ENCODE results near the gene PIEZO2.

Gene PIEZO2

GRCh38 chr18:10752382-10752781 lies 397.0 kb downstream of the PIEZO2 start:
- no peak overlapping the region for H4K12ac ChIP-seq (ENCODE audit: low read depth, low read length)
- WGBS (ENCODE audit: extremely low coverage, insufficient coverage, insufficient read length), result no CpG with 5 or more reads among the region's 8 CpGs
- no peak for DNase-seq

DNA sequence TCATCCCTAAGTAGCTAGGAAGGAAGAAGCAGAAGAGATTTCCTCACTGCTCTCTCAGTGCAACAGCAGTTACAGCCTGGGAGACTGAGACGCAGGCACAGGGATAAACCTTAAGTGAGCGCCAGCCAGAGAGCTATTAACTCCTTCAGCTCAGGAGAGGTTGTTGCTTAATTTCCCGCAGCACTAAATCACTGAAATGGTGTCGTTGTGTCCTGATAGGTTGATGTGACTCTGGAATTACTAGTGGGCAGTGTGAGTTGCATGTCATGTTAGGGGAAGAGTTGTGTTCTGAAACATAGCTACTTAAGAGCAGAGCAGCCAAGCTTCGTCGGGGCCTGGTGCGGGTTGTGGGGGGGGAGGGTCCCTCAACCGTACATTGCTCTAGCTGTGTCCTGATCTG lies 397.7 kb downstream of the PIEZO2 start:
- Histone ChIP-seq H3K27ac (ENCODE audit: low read depth, low read length) (no peak overlapping the region), H3K18ac (ENCODE audit: low read length) (no peak overlapping the region), H3K4me1 (ENCODE audit: control insufficient read depth in 1 of 2, insufficient read depth in 2 of 2, low read length in 2 of 2) (no peaks in the 10 kb centered on the region), H4K91ac (ENCODE audit: low read depth, low read length) (no peak overlapping the region), H3K9ac (ENCODE audit: low read length) (no peak overlapping the region), H3K4me2 (ENCODE audit: low read length) (no peak overlapping the region), H3K36me3 (ENCODE audit: control insufficient read depth in 1 of 2, insufficient read depth in 2 of 2, low read length in 2 of 2) (no peaks in the 10 kb centered on the region), H2BK12ac (ENCODE audit: low read length) (no peak overlapping the region), H2BK120ac (ENCODE audit: insufficient read depth, low read length, poor library complexity) (no peak overlapping the region), H3K23ac (ENCODE audit: low read length) (no peak overlapping the region), H2AK5ac (ENCODE audit: low read length) (no peak overlapping the region), H3K79me2 (ENCODE audit: control insufficient read depth, insufficient read depth, low read length, poor library complexity) (no peaks in the 10 kb centered on the region), H3K4ac (ENCODE audit: low read depth, low read length) (no peak overlapping the region), H3K4me3 (ENCODE audit: low read depth, low read length) (no peak overlapping the region), H2BK5ac (ENCODE audit: low read depth, low read length, poor library complexity) (no peak overlapping the region), H3K79me1 (ENCODE audit: low read length) (no peaks in the 10 kb centered on the region), H3K9me3 (ENCODE audit: insufficient read depth, low read depth, low read length) (no peaks in the 10 kb centered on the region), H4K12ac (ENCODE audit: low read depth, low read length) (no peak overlapping the region), H4K8ac (ENCODE audit: low read depth, low read length) (no peak overlapping the region), H3K14ac (ENCODE audit: low read length) (no peak overlapping the region), H2AFZ (ENCODE audit: insufficient read depth, low read length, poor library complexity) (no peak overlapping the region), H3K27me3 (ENCODE audit: insufficient read depth, low read length) (no peaks in the 10 kb centered on the region)
- no CpG with 5 or more reads among the region's 8 CpGs for WGBS (ENCODE audit: extremely low coverage, insufficient coverage, insufficient read length)
- no peak for DNase-seq

More at GRCh38 chr18:10752382-10752781, 397.0 kb downstream of the PIEZO2 start:
- Histone ChIP-seq H3K27ac (ENCODE audit: low read depth, low read length) (no peak overlapping the region), H3K4me3 (ENCODE audit: low read depth, low read length) (no peak overlapping the region), H2BK5ac (ENCODE audit: low read depth, low read length, poor library complexity) (no peak overlapping the region), H3K4me1 (ENCODE audit: control insufficient read depth in 1 of 2, insufficient read depth in 2 of 2, low read length in 2 of 2) (no peaks in the 10 kb centered on the region), H3K23ac (ENCODE audit: low read length) (no peak overlapping the region), H4K8ac (ENCODE audit: low read depth, low read length) (no peak overlapping the region), H3K14ac (ENCODE audit: low read length) (no peak overlapping the region), H2BK12ac (ENCODE audit: low read length) (no peak overlapping the region), H2AK5ac (ENCODE audit: low read length) (no peak overlapping the region), H3K79me1 (ENCODE audit: low read length) (no peaks in the 10 kb centered on the region), H3K4me2 (ENCODE audit: low read length) (no peak overlapping the region), H3K18ac (ENCODE audit: low read length) (no peak overlapping the region), H2BK120ac (ENCODE audit: insufficient read depth, low read length, poor library complexity) (no peak overlapping the region), H3K27me3 (ENCODE audit: insufficient read depth, low read length) (no peaks in the 10 kb centered on the region), H3K9me3 (ENCODE audit: insufficient read depth, low read depth, low read length) (no peaks in the 10 kb centered on the region), H3K79me2 (ENCODE audit: control insufficient read depth, insufficient read depth, low read length, poor library complexity) (no peaks in the 10 kb centered on the region), H4K91ac (ENCODE audit: low read depth, low read length) (no peak overlapping the region), H3K4ac (ENCODE audit: low read depth, low read length) (no peak overlapping the region), H3K9ac (ENCODE audit: low read length) (no peak overlapping the region), H3K36me3 (ENCODE audit: control insufficient read depth in 1 of 2, insufficient read depth in 2 of 2, low read length in 2 of 2) (no peaks in the 10 kb centered on the region), H2AFZ (ENCODE audit: insufficient read depth, low read length, poor library complexity) (no peak overlapping the region)

- H3K79me2 ChIP-seq (ENCODE audit: control insufficient read depth, insufficient read depth, low read length, poor library complexity), result no peaks in the 10 kb centered on the region
- no peak overlapping the region for H3K9ac ChIP-seq (ENCODE audit: low read length)
- H3K14ac ChIP-seq (ENCODE audit: low read length), result no peak overlapping the region
- no peaks in the 10 kb centered on the region for H3K36me3 ChIP-seq (ENCODE audit: control insufficient read depth in 1 of 2, insufficient read depth in 2 of 2, low read length in 2 of 2)
- no peak overlapping the region for H2AFZ ChIP-seq (ENCODE audit: insufficient read depth, low read length, poor library complexity)
- no peak overlapping the region for H3K27ac ChIP-seq (ENCODE audit: low read depth, low read length)
- H3K27me3 ChIP-seq (ENCODE audit: insufficient read depth, low read length), result no peaks in the 10 kb centered on the region
- H3K4ac ChIP-seq (ENCODE audit: low read depth, low read length), result no peak overlapping the region
- DNase-seq, result no peak
- H2BK120ac ChIP-seq (ENCODE audit: insufficient read depth, low read length, poor library complexity), result no peak overlapping the region
- no peak overlapping the region for H3K23ac ChIP-seq (ENCODE audit: low read length)
- no peaks in the 10 kb centered on the region for H3K4me1 ChIP-seq (ENCODE audit: control insufficient read depth in 1 of 2, insufficient read depth in 2 of 2, low read length in 2 of 2)
- H2BK12ac ChIP-seq (ENCODE audit: low read length), result no peak overlapping the region
- no CpG with 5 or more reads among the region's 5 CpGs for WGBS (ENCODE audit: extremely low coverage, insufficient coverage, insufficient read length)
- no peak overlapping the region for H3K4me3 ChIP-seq (ENCODE audit: low read depth, low read length)
- no peak overlapping the region for H2BK5ac ChIP-seq (ENCODE audit: low read depth, low read length, poor library complexity)
- no peak overlapping the region for H3K18ac ChIP-seq (ENCODE audit: low read length)
- no peak overlapping the region for H3K4me2 ChIP-seq (ENCODE audit: low read length)
- no peak overlapping the region for H4K91ac ChIP-seq (ENCODE audit: low read depth, low read length)
- no peak overlapping the region for H4K8ac ChIP-seq (ENCODE audit: low read depth, low read length)
- H3K79me1 ChIP-seq (ENCODE audit: low read length), result no peaks in the 10 kb centered on the region
- H4K12ac ChIP-seq (ENCODE audit: low read depth, low read length), result no peak overlapping the region
- no peaks in the 10 kb centered on the region for H3K9me3 ChIP-seq (ENCODE audit: insufficient read depth, low read depth, low read length)
- H2AK5ac ChIP-seq (ENCODE audit: low read length), result no peak overlapping the region
These were observed 399.0 kb downstream of the PIEZO2 start for GRCh38 chr18:10750191-10751035.

- H3K18ac ChIP-seq (ENCODE audit: low read length), result no peak overlapping the region
- no peak overlapping the region for H3K14ac ChIP-seq (ENCODE audit: low read length)
- no peak overlapping the region for H4K91ac ChIP-seq (ENCODE audit: low read depth, low read length)
- no CpG with 5 or more reads among the region's 1 CpG for WGBS (ENCODE audit: extremely low coverage, insufficient coverage, insufficient read length)
- no peak overlapping the region for H3K27ac ChIP-seq (ENCODE audit: low read depth, low read length)
- no peak overlapping the region for H3K4me3 ChIP-seq (ENCODE audit: low read depth, low read length)
- H3K4me1 ChIP-seq (ENCODE audit: control insufficient read depth in 1 of 2, insufficient read depth in 2 of 2, low read length in 2 of 2), result no peaks in the 10 kb centered on the region
- no peak overlapping the region for H4K12ac ChIP-seq (ENCODE audit: low read depth, low read length)
- H3K27me3 ChIP-seq (ENCODE audit: insufficient read depth, low read length), result no peaks in the 10 kb centered on the region
- no peak overlapping the region for H2AK5ac ChIP-seq (ENCODE audit: low read length)
- no peak overlapping the region for H2AFZ ChIP-seq (ENCODE audit: insufficient read depth, low read length, poor library complexity)
- H3K4ac ChIP-seq (ENCODE audit: low read depth, low read length), result no peak overlapping the region
- no peak overlapping the region for H3K23ac ChIP-seq (ENCODE audit: low read length)
- no peak overlapping the region for H2BK120ac ChIP-seq (ENCODE audit: insufficient read depth, low read length, poor library complexity)
- H3K79me1 ChIP-seq (ENCODE audit: low read length), result no peaks in the 10 kb centered on the region
- no peak for DNase-seq
- H2BK12ac ChIP-seq (ENCODE audit: low read length), result no peak overlapping the region
- no peak overlapping the region for H4K8ac ChIP-seq (ENCODE audit: low read depth, low read length)
- H3K9ac ChIP-seq (ENCODE audit: low read length), result no peak overlapping the region
- no peaks in the 10 kb centered on the region for H3K36me3 ChIP-seq (ENCODE audit: control insufficient read depth in 1 of 2, insufficient read depth in 2 of 2, low read length in 2 of 2)
- H2BK5ac ChIP-seq (ENCODE audit: low read depth, low read length, poor library complexity), result no peak overlapping the region
- no peaks in the 10 kb centered on the region for H3K9me3 ChIP-seq (ENCODE audit: insufficient read depth, low read depth, low read length)
- H3K79me2 ChIP-seq (ENCODE audit: control insufficient read depth, insufficient read depth, low read length, poor library complexity), result no peaks in the 10 kb centered on the region
- H3K4me2 ChIP-seq (ENCODE audit: low read length), result no peak overlapping the region
These were observed 400.7 kb downstream of the PIEZO2 start for GRCh38 chr18:10748641-10749040.
